Measurements from ENCODE around the gene COPS8.

DNA sequence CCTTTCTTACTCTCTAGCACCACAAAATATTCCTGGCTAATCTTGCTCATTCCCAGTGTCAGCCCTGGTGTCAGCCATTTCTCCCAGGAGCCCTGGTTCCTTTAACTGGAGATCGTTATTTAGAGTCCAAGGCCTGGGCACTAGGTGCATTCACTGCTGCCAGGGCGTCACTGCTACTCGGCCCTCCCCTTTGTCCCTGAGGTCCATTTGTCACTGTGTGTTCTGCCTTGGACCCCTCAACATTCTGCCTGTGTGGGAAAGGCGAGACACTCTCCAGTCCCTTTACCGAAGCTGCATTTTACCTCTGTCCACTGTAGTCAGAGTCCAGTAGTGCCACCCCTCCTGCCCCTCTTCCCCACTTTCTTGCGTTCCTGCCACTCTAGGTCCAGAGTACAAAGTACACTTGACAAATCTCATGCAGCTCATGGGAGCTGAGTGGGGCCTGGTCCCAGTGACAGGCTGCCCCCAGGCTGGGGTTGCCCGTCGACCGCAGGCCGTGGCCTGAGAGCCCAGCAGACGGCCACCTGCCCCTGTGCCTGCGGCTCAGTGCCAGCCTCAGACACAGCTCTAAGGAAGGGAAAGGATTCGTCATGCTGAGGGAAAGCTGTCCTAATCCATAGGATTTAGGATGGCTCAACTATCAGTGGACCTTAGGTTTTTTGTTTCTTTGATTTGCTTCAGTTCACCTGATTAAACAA is 52.1 kb downstream of the COPS8 start:
- no peak for TF ChIP-seq YY1 (IDR thresholded peaks at IDR 0.05; ENCODE audit: insufficient read depth, insufficient read length)
- no peak for TF ChIP-seq ZNF274 (IDR thresholded peaks at IDR 0.05; ENCODE audit: low read depth, low read length)
